ENCODE results near the gene ABTB2. TPM values are rescaled to one million over a fixed set of nuclear protein-coding genes. Genes with fewer than 3 reads are reported as not detected.

ABTB2 gene
- total and polyA plus RNA-seq, 9 of the 15 experiments (the other 6 are each of a cell fraction or from before 2014, with no cell fraction given): 0.03 to 0.18 (median 0.12) TPM; not detected in 2

DNA sequence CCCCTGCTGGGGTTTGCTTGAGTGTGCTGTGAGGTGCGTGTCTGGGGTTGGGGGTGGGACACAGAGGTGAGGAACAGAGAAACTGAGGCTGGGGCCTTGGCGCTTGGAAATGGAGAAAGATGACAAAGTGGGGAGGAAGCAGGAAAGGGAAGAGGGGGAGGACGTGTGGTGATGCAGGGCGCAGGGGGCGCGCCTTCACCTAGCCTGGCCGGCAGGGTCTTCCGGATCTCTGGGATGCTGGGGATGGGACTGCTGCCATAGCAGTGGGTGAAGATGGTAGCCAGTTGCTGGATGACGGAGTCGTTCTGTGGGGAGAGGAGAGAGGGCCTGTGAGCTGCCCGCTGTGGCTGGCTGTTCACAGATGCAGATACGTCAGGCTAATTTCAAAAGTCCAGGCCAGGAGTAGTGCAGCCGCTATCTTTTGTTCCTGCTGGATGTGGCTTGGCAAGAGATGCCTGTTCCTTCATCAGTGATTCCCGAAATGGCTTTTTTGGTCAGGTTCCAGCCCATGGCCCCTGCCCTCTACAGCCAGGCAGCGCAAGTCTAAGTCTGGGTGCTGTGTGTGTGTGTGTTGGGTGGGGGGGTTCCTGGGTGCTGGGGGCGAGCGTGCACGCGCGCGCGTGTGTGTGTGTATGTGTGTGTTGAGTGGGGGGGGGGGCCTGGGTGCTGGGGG is 197.6 kb downstream of the ABTB2 start:
- in situ Hi-C loops (cut with MboI) (loop anchor here (25.0 kb wide), 1 partner anchor 323 kb away; no protein-coding TSS in a partner anchor), intact Hi-C loops (cut with micrococcal nuclease) (no loop called here)
- Histone ChIP-seq H3K79me2 (ENCODE audit: control insufficient read depth, insufficient read depth, low read length) (no peaks in the 10 kb centered on the region), H3K4me3 (no peak overlapping the region), H3K27me3 (ENCODE audit: control insufficient read depth in 2 of 2, insufficient read depth in 2 of 2, low read length in 2 of 2) (peaks cover 3 to 27% of the 10 kb centered on the region in 2 experiments; a peak in 4 of 5 replicates), H3K4me1 (replicated peaks in 1 of 2; ENCODE audit: control insufficient read depth in 2 of 2, insufficient read depth in 2 of 2, low read length in 2 of 2) (peaks cover 8 to 16% of the 10 kb centered on the region in 2 experiments; a peak in 4 of 5 replicates), H3K4me2 (ENCODE audit: insufficient read depth, low read length) (no peak overlapping the region), H3K27ac (ENCODE audit: extremely low read depth, low read depth, low read length) (no peak overlapping the region), H3K36me3 (ENCODE audit: control insufficient read depth, insufficient read depth, low read length) (peaks cover 3% of the 10 kb centered on the region; the same call in 1 of the 3 replicates), H4K20me1 (replicated peaks; ENCODE audit: control insufficient read depth, insufficient read depth, low read length) (peaks cover 8% of the 10 kb centered on the region; the same call in 1 of the 2 replicates), H3K9me1 (ENCODE audit: control insufficient read depth, insufficient read depth, low read length) (no peaks in the 10 kb centered on the region), H3K9me3 (replicated peaks; ENCODE audit: control insufficient read depth, insufficient read depth, low read depth, low read length) (no peaks in the 10 kb centered on the region), H3K9ac (ENCODE audit: insufficient read depth in 1 of 2, low read depth in 2 of 2, low read length in 2 of 2) (no peak overlapping the region), H2AFZ (ENCODE audit: low read depth, low read length) (no peak overlapping the region)
- CTCF ChIA-PET (ENCODE audit: low intra/inter-chr PET ratio): no interaction called here
- no peak for ATAC-seq
- DNase-seq (ENCODE audit: extremely low read depth in 1 of 4, low spot score in 3 of 4): no peak
- 54% methylated on average over 17 of the region's 22 CpGs for WGBS (ENCODE audit: insufficient coverage, low coverage, missing lambda C conversion rate)
- no TSS peak for BruUV-seq (replicated peaks)
- FAIRE-seq: no peak
- POLR2A ChIA-PET: interaction anchor here (0.6 to 1.6 kb wide), 2 partner anchors 10 to 196 kb away, joined by 3 to 8 read pairs; no protein-coding TSS in a partner anchor
- TF ChIP-seq, protein P1, sequence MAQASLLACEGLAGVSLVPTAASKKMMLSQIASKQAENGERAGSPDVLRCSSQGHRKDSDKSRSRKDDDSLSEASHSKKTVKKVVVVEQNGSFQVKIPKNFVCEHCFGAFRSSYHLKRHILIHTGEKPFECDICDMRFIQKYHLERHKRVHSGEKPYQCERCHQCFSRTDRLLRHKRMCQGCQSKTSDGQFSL (CRISPR knock-in tag; IDR thresholded peaks at IDR 0.05): peak; percentile 60; the same call in 1 of the 2 replicates
- TF ChIP-seq, protein P1 (tag; IDR thresholded peaks at IDR 0.05): no peak
- TF ChIP-seq PHF8 (IDR thresholded peaks at IDR 0.05; ENCODE audit: borderline replicate concordance, low read length) (no peak), PHB (CRISPR knock-in tag; IDR thresholded peaks at IDR 0.05) (no peak)

All from K562 (cell line).